Measurements from ENCODE around the gene ITGB8.

DNA sequence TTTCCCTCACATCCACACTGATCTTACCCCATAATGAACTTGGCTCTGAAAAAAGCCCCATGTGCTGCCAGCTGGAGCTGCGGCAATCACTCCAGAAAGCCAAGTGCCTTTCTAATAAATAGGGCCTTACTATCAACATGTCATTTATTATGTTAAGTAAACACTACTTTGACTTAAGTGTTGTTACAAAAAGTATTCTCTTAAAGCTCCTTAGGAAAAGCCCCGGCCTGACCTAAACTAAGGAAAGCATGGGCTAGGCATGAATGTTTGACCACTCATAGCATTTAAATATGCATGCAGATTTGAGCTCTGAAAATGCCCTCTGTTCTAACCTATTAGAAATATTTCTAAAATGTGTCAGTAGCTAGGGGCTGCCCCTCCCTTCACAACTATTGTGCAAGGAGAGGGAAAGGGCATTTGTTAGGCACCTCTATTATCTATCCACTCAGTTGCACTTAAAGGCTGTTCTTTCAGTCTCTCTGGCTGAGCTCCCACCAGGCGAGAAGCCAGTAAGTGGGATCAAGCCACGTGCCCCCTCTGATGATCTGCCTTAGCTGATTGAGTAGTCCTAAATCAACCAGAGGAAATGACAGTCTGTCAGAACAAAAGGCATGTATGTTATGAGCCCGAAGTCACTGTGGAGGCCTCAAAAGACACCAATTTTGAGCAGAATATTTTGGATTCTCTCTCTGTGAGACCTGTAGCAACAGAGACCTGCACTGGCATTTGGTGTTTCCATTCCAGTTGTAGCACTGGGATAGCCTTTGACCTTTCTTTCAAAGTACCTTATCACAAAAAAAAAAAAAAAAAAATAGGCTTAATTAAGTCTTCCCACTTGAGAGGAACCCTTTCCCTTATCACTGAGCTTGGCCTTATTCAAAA, 77.1 kb downstream of the ITGB8 start:
- TF ChIP-seq, protein P1, sequence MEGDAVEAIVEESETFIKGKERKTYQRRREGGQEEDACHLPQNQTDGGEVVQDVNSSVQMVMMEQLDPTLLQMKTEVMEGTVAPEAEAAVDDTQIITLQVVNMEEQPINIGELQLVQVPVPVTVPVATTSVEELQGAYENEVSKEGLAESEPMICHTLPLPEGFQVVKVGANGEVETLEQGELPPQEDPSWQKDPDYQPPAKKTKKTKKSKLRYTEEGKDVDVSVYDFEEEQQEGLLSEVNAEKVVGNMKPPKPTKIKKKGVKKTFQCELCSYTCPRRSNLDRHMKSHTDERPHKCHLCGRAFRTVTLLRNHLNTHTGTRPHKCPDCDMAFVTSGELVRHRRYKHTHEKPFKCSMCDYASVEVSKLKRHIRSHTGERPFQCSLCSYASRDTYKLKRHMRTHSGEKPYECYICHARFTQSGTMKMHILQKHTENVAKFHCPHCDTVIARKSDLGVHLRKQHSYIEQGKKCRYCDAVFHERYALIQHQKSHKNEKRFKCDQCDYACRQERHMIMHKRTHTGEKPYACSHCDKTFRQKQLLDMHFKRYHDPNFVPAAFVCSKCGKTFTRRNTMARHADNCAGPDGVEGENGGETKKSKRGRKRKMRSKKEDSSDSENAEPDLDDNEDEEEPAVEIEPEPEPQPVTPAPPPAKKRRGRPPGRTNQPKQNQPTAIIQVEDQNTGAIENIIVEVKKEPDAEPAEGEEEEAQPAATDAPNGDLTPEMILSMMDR (IDR thresholded peaks at IDR 0.05 in 4 of 5, conservative IDR thresholded peaks at IDR 0.05 in 1 of 5) = no peak
- TF ChIP-seq POLR2A (IDR thresholded peaks at IDR 0.05) = no peak

Data from gastrocnemius medialis (tissue), 4 donors.